HG03460 (cell line): Measurements from ENCODE around the gene IFT122.
A peak's percentile ranks its signal among the peaks of the same experiment; 100 is the strongest.

Experiments used
- ATAC-seq: cut with Tn5 transposase; IDR thresholded peaks from one replicate; pipeline ENCODE4 v1.9.1; 2021; ENCODE audit not compliant: unreplicated experiment

The IFT122 gene

GRCh38 chr3:129415830-129416229 lies 24.2 kb upstream of the IFT122 start:
- ATAC-seq = no peak

- ATAC-seq = no peak
These were observed 23.6 kb upstream of the IFT122 start for GRCh38 chr3:129416415-129416814.

- ATAC-seq = no peak
These were observed 22.7 kb upstream of the IFT122 start for GRCh38 chr3:129417326-129417725.

- no peak for ATAC-seq
These were observed 21.7 kb upstream of the IFT122 start for GRCh38 chr3:129418041-129418973.

- no peak for ATAC-seq
These were observed 20.5 kb upstream of the IFT122 start for GRCh38 chr3:129419476-129419875.

- ATAC-seq = no peak
These were observed 18.7 kb upstream of the IFT122 start for GRCh38 chr3:129421236-129421883.

GRCh38 chr3:129421988-129422745 lies 17.9 kb upstream of the IFT122 start:
- no peak for ATAC-seq

- ATAC-seq = no peak
These were observed 17.1 kb upstream of the IFT122 start for GRCh38 chr3:129422897-129423296.

GRCh38 chr3:129424185-129424841 lies 15.7 kb upstream of the IFT122 start:
- peak; percentile 66 for ATAC-seq

- ATAC-seq = no peak
These were observed 14.8 kb upstream of the IFT122 start for GRCh38 chr3:129425213-129425612.

- no peak for ATAC-seq
These were observed 14.4 kb upstream of the IFT122 start for GRCh38 chr3:129425619-129426018.

- ATAC-seq = no peak
These were observed 12.0 kb upstream of the IFT122 start for GRCh38 chr3:129428007-129428375.

GRCh38 chr3:129428376-129429079 lies 11.5 kb upstream of the IFT122 start, which contains the start of gene EFCAB12:
EFCAB12 (minus strand) TSS chr3:129428636; CDS start chr3:129428488, 148 bp downstream.
- peak; percentile 90 for ATAC-seq

- no peak for ATAC-seq
These were observed 11.0 kb upstream of the IFT122 start for GRCh38 chr3:129429080-129429451.

GRCh38 chr3:129429602-129430001 lies 10.4 kb upstream of the IFT122 start:
- no peak for ATAC-seq

GRCh38 chr3:129432036-129432435 lies 8.0 kb upstream of the IFT122 start:
- no peak for ATAC-seq

GRCh38 chr3:129432671-129433070 lies 7.4 kb upstream of the IFT122 start:
- no peak for ATAC-seq

- no peak for ATAC-seq
These were observed 6.5 kb upstream of the IFT122 start for GRCh38 chr3:129433565-129433964.

GRCh38 chr3:129434140-129434539 lies 5.9 kb upstream of the IFT122 start:
- ATAC-seq = no peak

- ATAC-seq = no peak
These were observed 4.7 kb upstream of the IFT122 start for GRCh38 chr3:129435367-129435766.
